HG03175 (cell line): Measurements from ENCODE around the gene MAMDC2.

Experiments used
- ATAC-seq: cut with Tn5 transposase; IDR thresholded peaks from one replicate; pipeline ENCODE4 v1.9.1; 2021; ENCODE audit warnings: mild to moderate bottlenecking, moderate library complexity; ENCODE audit not compliant: unreplicated experiment

MAMDC2 gene

DNA sequence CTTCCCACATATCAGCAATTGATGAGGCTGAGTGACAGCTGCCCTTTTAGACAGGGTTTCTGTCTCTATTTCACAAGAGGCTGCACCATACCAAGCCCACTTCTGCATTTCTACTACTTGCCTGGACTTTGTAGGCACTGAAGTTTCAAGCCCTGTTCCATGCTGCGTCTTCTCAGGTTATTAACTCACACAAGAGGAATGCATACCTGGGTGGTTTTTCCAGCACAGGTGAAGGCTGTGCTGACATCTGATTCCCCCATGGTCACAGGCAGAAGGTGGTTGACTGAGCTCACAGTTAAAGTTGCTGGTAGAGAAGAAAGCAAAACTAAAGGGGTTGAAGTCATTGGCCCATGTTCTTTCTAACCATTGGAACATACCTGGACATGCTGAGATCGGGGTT, 86.6 kb downstream of the MAMDC2 start:
- no peak for ATAC-seq

DNA sequence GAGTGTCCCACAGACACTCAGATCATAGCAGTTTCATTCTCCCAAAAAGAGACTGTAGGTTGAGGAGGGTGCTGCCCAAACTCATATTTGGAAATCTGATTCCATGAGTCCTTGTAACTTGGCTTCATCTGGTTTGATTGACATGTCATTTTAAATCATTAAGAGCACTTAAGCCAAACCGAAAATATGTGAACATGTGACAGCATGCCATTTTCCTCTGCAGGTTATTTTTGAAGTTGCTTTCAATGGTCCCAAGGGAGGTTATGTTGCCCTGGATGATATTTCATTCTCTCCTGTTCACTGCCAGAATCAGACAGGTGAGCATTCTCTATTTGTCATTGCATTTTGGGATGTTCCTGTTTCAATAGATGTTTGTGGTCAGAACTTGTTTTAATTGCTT, 87.6 kb downstream of the MAMDC2 start:
- ATAC-seq = no peak

DNA sequence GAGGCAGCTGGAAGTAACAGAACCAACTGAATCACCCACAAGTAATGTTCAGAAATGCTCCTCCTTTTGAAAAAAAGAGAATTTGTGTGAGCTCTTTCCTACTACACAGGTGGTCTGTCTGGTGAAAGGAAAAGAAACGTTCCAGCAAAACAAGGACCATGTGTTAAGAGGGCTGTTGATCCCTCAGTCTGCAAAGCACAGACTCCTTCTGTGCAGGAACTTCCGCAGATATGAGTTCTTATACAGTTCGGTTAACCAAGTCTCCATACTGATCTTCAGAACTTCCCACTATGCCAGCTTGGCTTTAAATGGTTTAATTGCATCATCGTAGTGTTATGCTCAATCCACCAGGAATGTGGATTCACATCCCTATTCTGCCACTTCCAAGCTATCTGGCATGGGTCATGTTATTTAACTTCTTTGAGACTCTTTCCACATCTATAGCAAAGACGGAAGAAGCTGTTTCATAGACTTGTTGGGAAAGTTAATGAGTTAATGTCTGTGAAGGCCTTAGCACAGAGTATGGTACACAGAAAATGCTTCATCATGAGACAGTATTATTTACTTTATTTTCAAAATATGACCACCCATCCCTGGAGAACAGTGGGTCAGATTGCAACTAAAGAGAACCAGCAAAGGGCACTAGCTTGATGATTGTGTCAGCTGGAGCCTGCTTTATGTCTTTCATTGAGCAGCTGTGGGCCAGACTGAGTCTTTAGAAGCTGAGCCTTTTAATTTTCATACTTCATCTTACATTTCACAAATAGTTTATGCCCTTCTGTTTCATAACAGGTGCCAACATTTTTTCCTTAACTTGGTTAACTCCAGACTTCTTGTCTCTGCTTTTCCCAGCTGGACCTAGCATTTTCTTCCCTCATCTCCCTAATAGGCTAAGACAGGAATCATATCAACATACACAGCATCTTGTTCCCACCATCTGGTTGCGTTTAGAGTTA, 89.9 kb downstream of the MAMDC2 start:
- no peak for ATAC-seq

DNA sequence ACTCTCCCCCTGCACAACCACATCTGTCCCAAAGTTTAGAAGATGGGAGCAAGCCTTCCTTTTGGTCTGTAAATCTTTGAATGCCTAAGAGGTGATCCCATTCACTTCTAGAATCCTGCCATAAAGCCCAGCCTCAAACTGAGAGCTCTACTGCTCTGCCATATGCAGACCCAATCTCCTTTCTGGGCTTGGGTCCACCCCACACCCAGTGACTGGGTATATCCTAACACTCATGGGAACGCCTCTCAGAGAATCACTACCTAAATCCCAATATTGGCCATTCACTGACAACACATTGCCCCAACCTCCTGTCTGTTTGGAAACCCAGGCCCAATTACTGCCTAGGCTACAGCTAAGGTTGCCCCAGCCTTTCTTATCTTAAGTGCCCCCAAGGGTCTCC, 90.7 kb downstream of the MAMDC2 start:
- ATAC-seq = no peak

DNA sequence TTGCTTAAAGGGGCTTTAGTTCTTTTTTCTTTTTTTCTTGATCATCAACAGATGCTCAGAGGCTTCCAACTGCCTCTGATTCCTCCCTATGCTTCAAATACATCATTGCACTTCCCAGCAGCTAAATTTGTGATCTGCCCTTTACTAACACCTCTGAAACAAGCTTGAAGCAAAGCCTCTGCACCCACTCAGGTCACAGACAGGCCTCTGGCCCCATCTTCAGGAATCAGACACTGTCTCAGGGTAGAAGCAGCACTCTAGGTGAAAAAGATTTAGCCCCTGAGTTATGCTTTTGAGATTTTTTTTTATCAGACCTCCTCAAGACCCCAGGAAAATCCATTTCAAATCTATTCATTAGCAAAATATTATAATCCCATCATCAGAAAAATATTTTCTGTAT, 91.5 kb downstream of the MAMDC2 start:
- ATAC-seq = no peak

DNA sequence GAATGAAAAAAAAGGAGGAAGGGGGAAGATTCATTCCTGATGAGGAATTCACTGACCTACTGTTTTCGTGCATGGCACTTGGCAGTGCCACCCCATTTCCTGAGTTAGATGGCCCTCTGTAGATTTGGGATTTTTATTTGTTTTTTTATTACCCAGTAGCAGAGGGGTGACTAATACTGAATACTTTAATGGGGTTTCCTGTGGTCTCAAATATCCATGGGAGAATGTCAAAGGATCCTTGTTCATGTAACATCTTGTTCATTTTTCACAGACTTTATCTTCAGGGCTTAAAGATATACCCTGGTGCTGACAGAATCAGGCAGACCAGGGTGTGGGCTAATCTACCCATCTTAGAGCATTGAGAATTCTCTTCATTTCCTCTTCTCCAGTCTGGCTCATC, 93.0 kb downstream of the MAMDC2 start:
- ATAC-seq = no peak

DNA sequence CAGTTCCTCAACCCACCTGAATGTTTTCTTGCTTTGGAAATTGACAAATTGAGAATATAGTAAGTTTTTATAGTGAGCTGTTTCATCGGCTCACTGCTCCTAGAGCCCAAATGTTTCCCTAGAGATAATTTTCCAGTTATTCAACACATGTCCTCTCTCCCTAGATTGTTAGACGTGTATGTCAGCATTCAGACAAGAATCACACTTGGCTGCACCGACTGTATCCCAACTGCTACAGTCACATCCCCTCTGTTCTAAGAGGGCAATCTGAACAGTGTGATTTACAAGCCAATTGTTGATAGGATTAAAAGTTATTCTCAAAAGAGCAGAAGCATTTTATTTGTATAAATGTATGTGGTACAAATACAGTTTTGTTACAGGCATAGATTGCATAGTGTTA, 93.9 kb downstream of the MAMDC2 start:
- no peak for ATAC-seq

DNA sequence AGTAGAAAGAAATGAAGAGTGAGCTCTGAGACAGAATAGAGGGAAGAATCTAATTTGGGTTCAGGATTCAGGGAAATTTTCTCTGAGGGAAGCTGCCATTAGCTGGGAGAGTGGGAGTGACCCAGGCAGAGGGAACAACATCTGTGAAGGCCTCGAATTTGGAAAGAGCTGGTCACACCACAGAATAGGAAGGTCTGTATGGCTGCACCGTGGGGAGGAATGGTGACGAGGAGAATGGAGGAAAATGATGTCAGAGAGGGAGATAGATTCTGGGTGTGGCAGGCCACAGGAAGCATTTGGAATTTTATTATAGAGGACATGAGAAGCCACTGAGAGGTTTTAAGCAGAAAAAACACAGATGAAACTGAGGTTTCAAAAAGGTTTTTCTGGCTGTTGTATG, 98.5 kb downstream of the MAMDC2 start:
- no peak for ATAC-seq

DNA sequence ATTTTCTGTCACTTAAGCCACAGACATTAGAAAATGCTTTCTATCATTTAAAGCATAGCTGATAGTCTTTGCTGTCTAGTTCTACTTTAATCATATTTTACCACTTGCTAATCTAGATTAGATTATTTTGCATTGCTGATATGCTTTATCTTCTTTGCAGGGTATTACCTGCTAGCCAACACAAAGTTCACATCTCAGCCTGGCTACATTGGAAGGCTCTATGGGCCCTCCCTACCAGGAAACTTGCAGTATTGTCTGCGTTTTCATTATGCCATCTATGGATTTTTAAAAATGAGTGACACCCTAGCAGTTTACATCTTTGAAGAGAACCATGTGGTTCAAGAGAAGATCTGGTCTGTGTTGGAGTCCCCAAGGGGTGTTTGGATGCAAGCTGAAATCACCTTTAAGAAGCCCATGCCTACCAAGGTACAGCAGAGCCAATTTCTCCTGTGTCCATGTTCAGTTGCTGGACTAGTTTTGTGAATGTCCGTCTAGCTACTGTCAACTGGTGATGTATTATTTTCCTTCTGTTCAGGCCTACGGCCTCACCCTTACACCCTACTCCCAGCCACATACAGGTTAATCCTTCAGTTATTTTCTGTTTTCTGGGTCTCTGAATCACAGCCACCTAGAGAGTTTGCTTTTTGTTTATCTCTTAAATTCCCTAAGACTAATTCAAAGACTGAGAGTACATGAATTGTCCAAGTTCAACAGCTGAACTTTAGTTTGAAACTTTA, 99.9 kb downstream of the MAMDC2 start:
- ATAC-seq = no peak

DNA sequence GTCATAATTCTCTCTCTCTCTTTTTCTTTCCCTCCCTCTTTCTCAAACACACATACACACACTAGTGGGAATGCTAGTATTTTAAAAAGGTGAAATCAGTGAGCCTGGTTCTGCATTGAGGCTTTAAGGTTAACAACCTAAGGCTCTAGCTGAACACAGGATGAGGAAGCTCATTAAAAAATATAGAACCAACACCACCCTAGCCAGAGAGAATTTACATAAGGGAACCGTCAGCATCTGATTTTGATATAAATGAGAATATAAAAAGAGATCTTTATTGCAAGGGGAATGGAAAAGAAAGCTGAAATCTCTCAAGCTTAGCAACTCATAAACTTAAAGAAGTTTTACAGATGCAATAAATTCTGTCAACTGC, 100.5 kb downstream of the MAMDC2 start:
- ATAC-seq = no peak

DNA sequence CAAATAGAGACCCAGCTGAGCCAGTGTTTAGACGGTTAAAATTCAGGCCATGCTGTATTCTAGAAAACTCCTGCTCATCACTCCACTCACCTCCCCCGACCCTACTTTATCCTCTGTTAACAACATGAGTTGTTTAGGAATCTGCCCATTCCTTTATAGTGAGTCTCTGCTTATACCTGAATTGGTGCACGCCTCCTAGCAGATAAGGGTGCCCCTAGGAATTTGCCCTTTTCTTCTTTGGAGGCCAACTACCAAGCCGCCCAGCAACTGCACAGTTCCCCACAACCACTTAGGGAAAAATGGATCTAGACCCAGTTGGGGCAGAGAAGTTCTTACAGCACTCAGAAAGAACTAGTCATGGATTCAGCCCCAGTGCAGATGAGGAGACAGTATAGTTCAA, 102.3 kb downstream of the MAMDC2 start:
- ATAC-seq = no peak

DNA sequence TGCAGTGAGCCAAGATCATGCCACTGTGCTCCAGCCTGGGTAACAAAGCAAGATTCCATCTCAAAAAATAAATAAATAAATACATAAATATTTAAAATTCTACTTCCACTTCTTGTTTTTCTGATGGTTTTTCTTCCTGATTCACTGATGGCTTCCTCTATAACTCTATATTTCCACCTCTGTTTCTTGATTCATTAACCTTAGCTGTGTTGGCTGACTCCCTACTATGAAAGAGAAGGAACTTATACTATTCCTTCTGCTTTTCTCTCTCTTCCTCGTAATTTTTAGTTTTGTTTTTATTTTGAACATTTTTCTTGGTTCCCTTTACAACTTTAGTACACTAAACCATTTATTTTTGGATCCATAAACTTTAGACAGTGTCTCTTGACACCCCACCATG, 103.5 kb downstream of the MAMDC2 start:
- no peak for ATAC-seq

DNA sequence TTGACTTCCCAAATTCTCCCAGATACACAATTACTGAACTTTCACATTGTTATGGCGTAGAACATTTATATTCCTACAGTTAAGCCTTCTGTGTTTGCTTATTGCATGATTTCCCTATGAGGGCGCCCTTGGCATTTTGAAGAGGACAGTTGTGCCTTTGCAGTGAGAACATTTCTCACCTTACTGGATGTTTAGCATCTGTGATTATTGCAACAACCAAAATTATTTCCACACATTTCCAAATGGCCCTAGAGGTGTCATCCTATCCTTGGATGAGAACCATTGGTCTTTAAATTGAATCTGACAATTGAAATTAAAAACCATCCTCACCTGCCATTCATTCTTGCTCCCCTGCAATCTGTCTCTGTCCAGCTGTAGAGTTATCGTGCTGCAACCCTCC, 104.0 kb downstream of the MAMDC2 start:
- ATAC-seq = no peak

DNA sequence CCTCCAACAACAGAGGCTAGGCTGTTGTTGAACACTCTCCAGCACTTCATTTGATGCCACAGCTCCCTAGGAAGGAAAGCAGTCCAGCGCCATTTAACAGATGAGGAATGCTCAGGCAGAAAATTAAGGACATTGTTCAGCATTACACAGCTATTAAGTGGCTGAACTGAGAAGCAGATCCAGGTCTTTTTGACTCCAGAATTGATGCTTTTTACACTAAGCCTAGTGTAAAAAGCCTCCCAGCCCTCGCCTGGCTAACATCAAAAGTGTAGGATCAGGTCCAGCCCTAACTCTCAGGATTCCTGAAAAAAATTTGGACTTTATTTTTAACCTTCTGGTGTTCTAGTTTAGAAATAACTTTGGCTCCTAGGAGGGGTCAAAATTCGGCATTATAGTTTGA, 108.7 kb downstream of the MAMDC2 start:
- no peak for ATAC-seq

DNA sequence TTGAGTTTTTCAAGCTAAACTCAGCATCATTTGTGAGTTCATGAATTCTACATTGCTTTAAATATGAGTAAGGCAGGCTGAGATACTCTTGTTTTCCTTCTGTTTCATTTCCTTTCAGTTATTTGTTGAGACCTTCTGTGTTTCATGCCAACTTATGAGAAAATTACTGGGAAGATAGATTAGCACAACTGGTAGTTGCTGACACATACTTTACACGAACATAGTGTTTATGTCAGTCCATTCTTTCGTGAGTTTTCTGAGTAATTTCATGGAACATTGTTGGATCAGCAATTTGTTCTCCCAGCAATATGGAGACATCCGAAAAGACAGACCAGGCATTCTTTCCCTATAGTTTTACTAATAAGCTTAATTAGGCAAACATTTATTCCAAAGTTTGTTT, 113.1 kb downstream of the MAMDC2 start:
- ATAC-seq = no peak

DNA sequence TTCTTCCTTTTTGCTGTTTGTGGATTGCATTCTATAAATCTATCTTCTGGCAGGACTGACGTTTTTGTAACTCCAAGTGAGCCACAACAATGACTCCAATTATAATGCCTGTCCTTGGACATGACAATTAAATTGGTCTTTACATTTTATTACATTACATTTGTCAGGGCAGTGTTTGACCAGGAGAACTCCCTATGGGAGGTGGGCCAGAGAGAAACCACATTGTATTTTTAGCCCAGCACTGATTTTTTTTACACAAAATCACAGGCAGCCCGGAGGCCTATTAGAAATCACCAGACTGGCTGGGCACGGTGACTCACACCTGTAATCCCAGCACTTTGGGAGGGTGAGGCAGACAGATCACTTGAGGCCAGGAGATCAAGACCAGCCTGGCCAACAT, 116.0 kb downstream of the MAMDC2 start:
- no peak for ATAC-seq

DNA sequence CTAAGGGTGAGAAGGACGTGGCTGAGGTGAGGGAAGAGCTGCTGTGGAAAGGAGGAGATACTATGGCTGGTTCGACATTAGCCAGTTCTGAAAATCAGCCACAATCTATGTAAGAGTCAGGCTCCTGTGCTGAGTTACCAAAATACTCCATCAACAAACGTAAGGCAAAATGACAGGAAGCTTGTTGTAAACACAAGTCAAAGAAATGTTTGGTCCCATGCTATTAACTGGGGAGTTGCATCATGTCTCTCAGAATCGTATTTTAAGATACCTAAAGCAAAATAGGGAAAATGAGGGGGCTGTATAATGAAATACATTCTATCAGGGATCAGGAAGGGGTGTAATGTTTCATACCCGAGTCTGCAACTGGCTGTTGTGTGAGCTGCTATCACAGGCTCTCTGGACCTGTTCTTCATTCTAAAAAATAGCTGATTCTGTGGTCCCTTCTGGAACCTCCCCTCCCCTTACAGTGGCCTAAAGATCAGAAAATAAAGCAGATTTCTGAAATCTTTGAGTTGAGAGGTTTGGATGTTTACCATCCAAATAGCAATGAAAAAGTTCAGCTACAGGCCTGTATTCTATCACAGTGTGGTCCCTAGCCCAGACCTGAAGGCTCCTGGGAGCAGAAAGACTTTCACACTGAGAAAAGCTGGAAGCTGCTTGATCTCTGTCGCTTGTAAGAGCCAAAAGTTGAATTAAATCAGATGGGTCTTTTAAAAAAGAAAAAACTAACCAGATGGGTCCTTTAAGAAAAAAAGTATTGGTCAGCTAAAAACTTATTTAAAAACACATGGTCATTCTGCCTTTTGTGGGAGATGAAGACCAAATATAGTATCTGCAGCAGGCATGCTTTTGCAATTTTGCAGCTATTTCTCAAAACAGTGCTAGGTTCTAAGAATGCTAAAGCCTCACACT, 117.3 kb downstream of the MAMDC2 start:
- ATAC-seq = no peak

DNA sequence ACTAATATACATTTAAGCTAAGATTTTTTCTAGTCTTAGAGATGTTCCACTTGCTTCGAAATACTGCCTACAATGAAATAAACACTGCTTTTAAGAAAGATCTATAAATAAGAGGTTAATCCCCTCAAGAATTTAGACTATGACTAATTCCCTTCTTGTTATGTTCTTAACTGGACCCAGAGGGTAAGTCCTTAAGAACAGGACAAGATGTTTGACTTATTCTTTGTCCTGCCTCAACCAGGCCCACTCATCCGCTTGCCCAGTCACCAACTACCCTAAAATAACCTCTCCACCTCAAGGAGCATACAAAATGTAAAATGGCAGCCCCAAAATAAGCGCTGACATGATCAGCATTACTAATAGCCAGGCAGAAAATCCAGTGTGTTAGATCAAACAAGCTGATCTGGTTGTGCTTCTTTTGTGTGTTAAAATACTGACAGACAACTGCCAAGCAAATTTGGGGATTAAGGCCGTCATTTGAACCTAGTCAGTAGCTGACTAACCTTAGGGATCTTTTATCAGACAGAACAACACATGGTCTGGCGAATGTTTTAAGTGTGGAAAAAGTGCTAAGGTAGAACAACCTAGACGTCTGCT, 121.5 kb downstream of the MAMDC2 start:
- ATAC-seq = no peak

DNA sequence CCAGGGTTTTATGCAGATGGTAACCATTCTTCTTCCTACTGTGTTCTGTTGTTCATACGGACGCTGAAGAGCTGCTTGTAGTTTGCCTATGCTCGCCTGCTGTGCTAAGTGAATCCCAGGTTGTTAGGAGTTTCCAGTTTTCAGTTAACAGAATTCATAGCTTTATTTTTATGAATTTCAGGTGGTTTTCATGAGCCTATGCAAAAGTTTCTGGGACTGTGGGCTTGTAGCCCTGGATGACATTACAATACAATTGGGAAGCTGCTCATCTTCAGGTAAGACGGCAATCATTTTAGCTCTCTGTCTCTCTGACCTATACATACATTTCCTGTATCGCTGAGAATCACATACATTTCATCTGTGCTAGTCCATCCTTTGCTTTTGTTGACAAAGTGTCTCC, 124.9 kb downstream of the MAMDC2 start:
- ATAC-seq = no peak

DNA sequence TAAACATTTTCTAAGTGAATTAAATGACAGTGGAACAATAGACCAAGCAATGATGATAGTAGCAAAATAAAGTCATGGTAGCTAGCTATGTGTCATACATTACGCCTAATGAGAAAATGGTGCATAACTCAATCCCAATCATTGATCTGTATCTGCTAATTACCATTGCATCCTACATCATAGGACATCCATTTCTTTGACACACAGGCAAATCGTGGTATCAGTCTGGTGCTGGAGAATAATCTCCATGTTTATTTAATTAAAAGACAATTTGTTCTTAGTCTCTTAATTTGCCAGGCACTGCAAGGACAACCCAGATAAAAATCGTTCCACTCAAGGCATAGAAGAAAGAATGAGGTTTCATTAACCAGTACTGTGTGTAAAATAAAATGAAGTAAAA, 125.6 kb downstream of the MAMDC2 start:
- no peak for ATAC-seq
